Glutamatergic neuron (in vitro differentiated cells): ENCODE results near the gene IRX4. TPM values are rescaled to one million over a fixed set of nuclear protein-coding genes. Genes with fewer than 3 reads are reported as not detected.

ENCODE experiments used
- DNase-seq: peaks from one replicate; pipeline ENCODE4 v3.0.0; 2022
- H3K27ac Mint-ChIP-seq: one replicate; pipeline ENCODE4 v1.8.0; 2020; ENCODE audit warnings: mild to moderate bottlenecking, mixed read lengths, inconsistent platforms; ENCODE audit not compliant: unreplicated experiment
- H3K27me3 Mint-ChIP-seq: one replicate; pipeline ENCODE4 v1.8.0; 2020; ENCODE audit warnings: mild to moderate bottlenecking, moderate library complexity, mixed read lengths, inconsistent platforms; ENCODE audit not compliant: unreplicated experiment
- H3K36me3 Mint-ChIP-seq: one replicate; pipeline ENCODE4 v1.8.0; 2020; ENCODE audit warnings: mild to moderate bottlenecking, mixed read lengths, inconsistent platforms; ENCODE audit not compliant: unreplicated experiment
- H3K4me1 Mint-ChIP-seq: one replicate; pipeline ENCODE4 v1.8.0; 2020; ENCODE audit warnings: mild to moderate bottlenecking, low read depth, mixed read lengths, inconsistent platforms; ENCODE audit not compliant: unreplicated experiment
- H3K4me3 Mint-ChIP-seq: one replicate; pipeline ENCODE4 v1.8.0; 2020; ENCODE audit warnings: mild to moderate bottlenecking, mixed read lengths, inconsistent platforms; ENCODE audit not compliant: unreplicated experiment
- H3K9me3 Mint-ChIP-seq: one replicate; pipeline ENCODE4 v1.8.0; 2020; ENCODE audit warnings: mild to moderate bottlenecking, moderate library complexity, mixed read lengths, inconsistent platforms; ENCODE audit not compliant: unreplicated experiment
- CTCF ChIP-seq: fragments of 200-600 bp; sonication (generic); IDR thresholded peaks from one replicate; pipeline ENCODE4 v1.5.0; 2021; ENCODE audit not compliant: partially characterized antibody, unreplicated experiment
- total RNA-seq: library from RNA; stranded (reverse); fragmentation: NEBNext Ultra II Directional; extraction: Animal tissue kit (Norgen Biotek cat#: 25700); gene quantifications from one replicate; pipeline ENCODE4 v1.2.1, GENCODE V29; 2021; ENCODE audit not compliant: unreplicated experiment

Gene IRX4
- total RNA-seq, 1 donor from 2014 or later: 0.20 TPM

GRCh38 chr5:1881731-1882336 lies 891 bp downstream of the IRX4 start:
- Mint-ChIP-seq H3K9me3 (peaks cover 5% of the 10 kb centered on the region), H3K27me3 (peaks cover 32% of the 10 kb centered on the region)
- no peak for DNase-seq

GRCh38 chr5:1881098-1881572 lies 1.6 kb downstream of the IRX4 start:
- no peak for TF ChIP-seq CTCF
- DNase-seq: no peak
- Mint-ChIP-seq H3K27ac (no peak overlapping the region), H3K27me3 (peaks cover 32% of the 10 kb centered on the region), H3K4me3 (no peak overlapping the region), H3K36me3 (no peaks in the 10 kb centered on the region), H3K9me3 (peaks cover 5% of the 10 kb centered on the region), H3K4me1 (peaks cover 3% of the 10 kb centered on the region)

More at GRCh38 chr5:1881731-1882336, 891 bp downstream of the IRX4 start:
- TF ChIP-seq CTCF: no peak
- Mint-ChIP-seq H3K4me1 (peaks cover 3% of the 10 kb centered on the region), H3K36me3 (no peaks in the 10 kb centered on the region), H3K27ac (no peak overlapping the region), H3K4me3 (no peak overlapping the region)

GRCh38 chr5:1880377-1881025 lies 2.2 kb downstream of the IRX4 start:
- H3K27me3 Mint-ChIP-seq: peaks cover 32% of the 10 kb centered on the region
- DNase-seq: no peak
- H3K9me3 Mint-ChIP-seq: peaks cover 5% of the 10 kb centered on the region
- H3K27ac Mint-ChIP-seq: no peak overlapping the region
- no peak overlapping the region for H3K4me3 Mint-ChIP-seq
- no peaks in the 10 kb centered on the region for H3K36me3 Mint-ChIP-seq
- peaks cover 4% of the 10 kb centered on the region for H3K4me1 Mint-ChIP-seq
- TF ChIP-seq CTCF: no peak

- H3K4me1 Mint-ChIP-seq: peaks cover 6% of the 10 kb centered on the region
- no peaks in the 10 kb centered on the region for H3K36me3 Mint-ChIP-seq
- H3K4me3 Mint-ChIP-seq: no peak overlapping the region
- no peak for TF ChIP-seq CTCF
- H3K9me3 Mint-ChIP-seq: peaks cover 5% of the 10 kb centered on the region
- no peak overlapping the region for H3K27ac Mint-ChIP-seq
- no peak for DNase-seq
- peaks cover 28% of the 10 kb centered on the region for H3K27me3 Mint-ChIP-seq
Measured at GRCh38 chr5:1879292-1880263, 3.1 kb downstream of the IRX4 start.
